CD8-positive, alpha-beta memory T cell (primary cell): ENCODE data around the gene P2RX7. TPM values are rescaled to one million over a fixed set of nuclear protein-coding genes. Genes with fewer than 3 reads are reported as not detected.

ENCODE experiments used
- CTCF ChIA-PET: fragments of 350-600 bp; sonication (Branson Sonifier 250); formaldehyde crosslinking; loops from one replicate; lab custom pipeline; 2021; ENCODE audit warnings: antibody characterized with exemption; lab: Charles Lee
- POLR2A ChIA-PET: fragments of 350-600 bp; sonication (Branson Sonifier 250); formaldehyde crosslinking; loops from one replicate; lab custom pipeline; 2021; ENCODE audit warnings: antibody characterized with exemption; lab: Charles Lee
- DNase-seq, 5 donors: peaks; one replicate each; pipeline versions ENCODE4 v3.0.0 to v3.0.0-alpha.2; 2020 to 2022; ENCODE audit warnings: mixed read lengths in 1 of 5
- H3K27ac ChIP-seq: one replicate; pipeline ENCODE4 v1.7.0; 2013; ENCODE audit warnings: low read depth, mild to moderate bottlenecking, low read length, moderate library complexity
- H3K27me3 ChIP-seq: 2 replicates; pipeline ENCODE4 v1.7.0; 2013; ENCODE audit warnings: low read length, mild to moderate bottlenecking; ENCODE audit not compliant: insufficient read depth, poor library complexity, severe bottlenecking
- H3K36me3 ChIP-seq: 2 replicates; pipeline ENCODE4 v1.7.0; 2013; ENCODE audit warnings: mild to moderate bottlenecking, low read length, moderate library complexity; ENCODE audit not compliant: insufficient read depth
- H3K4me1 ChIP-seq: 2 replicates; pipeline ENCODE4 v1.7.0; 2013; ENCODE audit warnings: mild to moderate bottlenecking, low read length, moderate library complexity; ENCODE audit not compliant: insufficient read depth
- H3K4me3 ChIP-seq: 2 replicates; pipeline ENCODE4 v1.7.0; 2013; ENCODE audit warnings: mild to moderate bottlenecking, low read length
- H3K9me3 ChIP-seq: 2 replicates; pipeline ENCODE4 v1.7.0; 2013; ENCODE audit warnings: mild to moderate bottlenecking, low read length
- H3K27ac Mint-ChIP-seq, 8 donors: one replicate each; pipeline ENCODE4 v1.8.0; 2020 to 2021; ENCODE audit warnings: mixed read lengths in 8 of 8, mild to moderate bottlenecking in 6 of 8, inconsistent platforms in 3 of 8, moderate library complexity in 3 of 8
- H3K27me3 Mint-ChIP-seq, 2 donors: one replicate each; pipeline ENCODE4 v1.8.0; 2020 to 2021; ENCODE audit warnings: mixed read lengths in 2 of 2, mild to moderate bottlenecking in 1 of 2, moderate library complexity in 1 of 2
- H3K36me3 Mint-ChIP-seq, 3 donors: one replicate each; pipeline ENCODE4 v1.8.0; 2020 to 2021; ENCODE audit warnings: mixed read lengths in 3 of 3, inconsistent platforms in 1 of 3, mild to moderate bottlenecking in 1 of 3
- H3K4me1 Mint-ChIP-seq, 3 donors: one replicate each; pipeline ENCODE4 v1.8.0; 2020 to 2021; ENCODE audit warnings: mixed read lengths in 3 of 3, inconsistent platforms in 1 of 3, mild to moderate bottlenecking in 1 of 3
- H3K4me3 Mint-ChIP-seq, 7 donors: one replicate each; pipeline ENCODE4 v1.8.0; 2020 to 2021; ENCODE audit warnings: mixed read lengths in 7 of 7, mild to moderate bottlenecking in 6 of 7, moderate library complexity in 4 of 7, inconsistent platforms in 2 of 7
- H3K9me3 Mint-ChIP-seq, 5 donors: one replicate each; pipeline ENCODE4 v1.8.0; 2020 to 2022; ENCODE audit warnings: mixed read lengths in 5 of 5, mild to moderate bottlenecking in 3 of 5, moderate library complexity in 2 of 5, inconsistent platforms in 1 of 5
- polyA plus RNA-seq: library from polyadenylated mRNA; unstranded; fragments of 300-500 nt; fragmentation: Illumina TruSeq; gene quantifications from one replicate; pipeline ENCODE4 v1.2.3, GENCODE V29; 2021
- total RNA-seq, 2 experiments: library from RNA; stranded (reverse); gene quantifications; one replicate each; pipeline ENCODE4 v1.2.3, GENCODE V29; 2021

The P2RX7 gene
- total and polyA plus RNA-seq, 3 experiments from 2014 or later = 4.3 to 9.2 (median 4.5) TPM

- Mint-ChIP-seq H3K9me3 (no peaks in the 10 kb centered on the region), H3K27ac (peak overlapping the region in 7 of 8 donors; percentile 84 to 96 (median 88)), H3K4me3 (peak overlapping the region; percentile 70 to 87 (median 82)), H3K4me1 (peaks cover 69 to 93% (median 88%) of the 10 kb centered on the region in 3 donors), H3K27me3 (no peaks in the 10 kb centered on the region), H3K36me3 (no peaks in the 10 kb centered on the region)
- POLR2A ChIA-PET = interaction anchor here (0.5 kb wide), 1 partner anchor 173 kb away, joined by 8 read pairs; no protein-coding TSS in a partner anchor
- Histone ChIP-seq H3K36me3 (no peaks in the 10 kb centered on the region), H3K27me3 (no peaks in the 10 kb centered on the region), H3K27ac (peak overlapping the region; percentile 36), H3K4me1 (peaks cover 44% of the 10 kb centered on the region), H3K4me3 (peak overlapping the region; percentile 57), H3K9me3 (no peaks in the 10 kb centered on the region)
- CTCF ChIA-PET = no interaction called here
- DNase-seq = no peak
Measured at GRCh38 chr12:121129811-121130147, 2.9 kb upstream of the P2RX7 start.

- Mint-ChIP-seq H3K4me1 (peaks cover 68 to 90% (median 85%) of the 10 kb centered on the region in 3 donors), H3K27ac (peak overlapping the region in 4 of 8 donors; percentile 24 to 82 (median 28))
- peaks cover 43% of the 10 kb centered on the region for H3K4me1 ChIP-seq
Measured at GRCh38 chr12:121130866-121131373, 1.8 kb upstream of the P2RX7 start.

GRCh38 chr12:121131941-121132341 lies 735 bp upstream of the P2RX7 start:
- no peak for DNase-seq
- Histone ChIP-seq H3K9me3 (no peaks in the 10 kb centered on the region), H3K4me3 (no peak overlapping the region), H3K36me3 (no peaks in the 10 kb centered on the region), H3K27ac (no peak overlapping the region), H3K4me1 (peaks cover 43% of the 10 kb centered on the region), H3K27me3 (no peaks in the 10 kb centered on the region)
- ChIA-PET CTCF (no interaction called here), POLR2A (no interaction called here)
- peak overlapping the region in 3 of 8 donors; percentile 20 to 64 (median 23) for H3K27ac Mint-ChIP-seq
- peak overlapping the region in 6 of 7 donors; percentile 79 to 97 (median 90) for H3K4me3 Mint-ChIP-seq
- H3K27me3 Mint-ChIP-seq = no peaks in the 10 kb centered on the region
- no peaks in the 10 kb centered on the region for H3K9me3 Mint-ChIP-seq
- H3K4me1 Mint-ChIP-seq = peaks cover 64 to 84% (median 76%) of the 10 kb centered on the region in 3 donors
- H3K36me3 Mint-ChIP-seq = no peaks in the 10 kb centered on the region

More at GRCh38 chr12:121130866-121131373, 1.8 kb upstream of the P2RX7 start:
- Histone ChIP-seq H3K27ac (no peak overlapping the region), H3K4me3 (no peak overlapping the region), H3K36me3 (no peaks in the 10 kb centered on the region), H3K9me3 (no peaks in the 10 kb centered on the region), H3K27me3 (no peaks in the 10 kb centered on the region)
- no peaks in the 10 kb centered on the region for H3K36me3 Mint-ChIP-seq
- H3K9me3 Mint-ChIP-seq = no peaks in the 10 kb centered on the region
- POLR2A ChIA-PET = interaction anchor here (0.6 kb wide), 1 partner anchor 1341 kb away, joined by 5 read pairs; no protein-coding TSS in a partner anchor
- peak overlapping the region in 4 of 7 donors; percentile 23 to 52 (median 34) for H3K4me3 Mint-ChIP-seq
- no peak for DNase-seq
- CTCF ChIA-PET = interaction anchor here (0.9 kb wide), 1 partner anchor 20 kb away, joined by 3 read pairs; no protein-coding TSS in a partner anchor
- H3K27me3 Mint-ChIP-seq = no peaks in the 10 kb centered on the region

- no peaks in the 10 kb centered on the region for H3K9me3 ChIP-seq
Measured at GRCh38 chr12:121133838-121134237, 1.2 kb downstream of the P2RX7 start.

GRCh38 chr12:121135320-121135719 lies 2.6 kb downstream of the P2RX7 start:
- H3K4me3 Mint-ChIP-seq = no peak overlapping the region
- CTCF ChIA-PET = no interaction called here
- Histone ChIP-seq H3K4me3 (no peak overlapping the region), H3K4me1 (peaks cover 21% of the 10 kb centered on the region), H3K9me3 (no peaks in the 10 kb centered on the region), H3K36me3 (no peaks in the 10 kb centered on the region), H3K27me3 (no peaks in the 10 kb centered on the region), H3K27ac (no peak overlapping the region)
- POLR2A ChIA-PET = no interaction called here
- H3K27ac Mint-ChIP-seq = no peak overlapping the region
- H3K36me3 Mint-ChIP-seq = peaks cover 0 to 9% (median 4%) of the 10 kb centered on the region in 3 donors
- no peak for DNase-seq
- peaks cover 0 to 1% (median 0%) of the 10 kb centered on the region in 5 donors for H3K9me3 Mint-ChIP-seq
- H3K27me3 Mint-ChIP-seq = no peaks in the 10 kb centered on the region
- peaks cover 42 to 59% (median 44%) of the 10 kb centered on the region in 3 donors for H3K4me1 Mint-ChIP-seq

More at GRCh38 chr12:121133838-121134237, 1.2 kb downstream of the P2RX7 start:
- Histone ChIP-seq H3K27ac (no peak overlapping the region), H3K36me3 (no peaks in the 10 kb centered on the region), H3K4me1 (peaks cover 34% of the 10 kb centered on the region), H3K4me3 (no peak overlapping the region), H3K27me3 (no peaks in the 10 kb centered on the region)
- H3K27ac Mint-ChIP-seq = peak overlapping the region in 6 of 8 donors; percentile 3 to 80 (median 38)
- CTCF ChIA-PET = no interaction called here
- H3K4me1 Mint-ChIP-seq = peaks cover 54 to 74% (median 59%) of the 10 kb centered on the region in 3 donors
- peaks cover 0 to 8% (median 3%) of the 10 kb centered on the region in 3 donors for H3K36me3 Mint-ChIP-seq
- H3K4me3 Mint-ChIP-seq = peak overlapping the region; percentile 67 to 97 (median 86)
- no peaks in the 10 kb centered on the region for H3K27me3 Mint-ChIP-seq
- no peaks in the 10 kb centered on the region for H3K9me3 Mint-ChIP-seq
- POLR2A ChIA-PET = no interaction called here
- no peak for DNase-seq

DNA sequence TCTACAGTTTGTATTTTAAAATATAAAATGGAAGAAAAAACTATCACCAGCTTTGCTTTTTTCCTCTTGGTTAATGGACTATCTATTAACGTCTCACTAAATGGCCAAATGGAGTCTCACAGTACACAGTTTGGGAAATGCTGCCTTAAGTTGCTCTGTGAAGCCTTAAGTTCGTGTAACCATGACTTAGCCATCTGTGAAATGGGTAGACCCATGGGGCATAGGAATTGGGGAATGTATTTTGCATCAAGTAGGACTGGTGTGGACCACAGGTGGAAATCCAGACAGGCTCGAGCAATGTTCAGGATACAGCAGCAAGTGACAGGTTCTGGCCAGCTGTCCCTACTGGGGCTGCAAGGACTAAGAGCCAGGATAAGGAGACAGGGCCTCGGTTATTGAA lies 4.8 kb downstream of the P2RX7 start:
- no peak overlapping the region for H3K4me3 Mint-ChIP-seq
- Histone ChIP-seq H3K36me3 (no peaks in the 10 kb centered on the region), H3K27me3 (no peaks in the 10 kb centered on the region), H3K9me3 (no peaks in the 10 kb centered on the region), H3K4me1 (peaks cover 16% of the 10 kb centered on the region), H3K4me3 (no peak overlapping the region), H3K27ac (no peak overlapping the region)
- ChIA-PET POLR2A (no interaction called here), CTCF (no interaction called here)
- peaks cover 0 to 11% (median 5%) of the 10 kb centered on the region in 3 donors for H3K36me3 Mint-ChIP-seq
- peak overlapping the region in 1 of 8 donors; percentile 61 for H3K27ac Mint-ChIP-seq
- peaks cover 26 to 37% (median 26%) of the 10 kb centered on the region in 3 donors for H3K4me1 Mint-ChIP-seq
- no peak for DNase-seq
- H3K9me3 Mint-ChIP-seq = peaks cover 0 to 1% (median 0%) of the 10 kb centered on the region in 5 donors
- H3K27me3 Mint-ChIP-seq = no peaks in the 10 kb centered on the region

GRCh38 chr12:121138284-121138683 lies 5.6 kb downstream of the P2RX7 start:
- Histone ChIP-seq H3K27ac (no peak overlapping the region), H3K27me3 (no peaks in the 10 kb centered on the region), H3K4me3 (no peak overlapping the region), H3K36me3 (no peaks in the 10 kb centered on the region), H3K9me3 (no peaks in the 10 kb centered on the region), H3K4me1 (peaks cover 11% of the 10 kb centered on the region)
- CTCF ChIA-PET = no interaction called here
- Mint-ChIP-seq H3K4me1 (peaks cover 19 to 30% (median 20%) of the 10 kb centered on the region in 3 donors), H3K9me3 (peaks cover 0 to 1% (median 0%) of the 10 kb centered on the region in 5 donors), H3K27me3 (no peaks in the 10 kb centered on the region), H3K27ac (no peak overlapping the region), H3K36me3 (peaks cover 0 to 11% (median 7%) of the 10 kb centered on the region in 3 donors), H3K4me3 (no peak overlapping the region)
- no peak for DNase-seq
- POLR2A ChIA-PET = no interaction called here

- POLR2A ChIA-PET = no interaction called here
- Mint-ChIP-seq H3K4me1 (peaks cover 9 to 23% (median 16%) of the 10 kb centered on the region in 3 donors), H3K9me3 (peaks cover 0 to 1% (median 0%) of the 10 kb centered on the region in 5 donors), H3K36me3 (peaks cover 0 to 11% (median 7%) of the 10 kb centered on the region in 3 donors), H3K4me3 (no peak overlapping the region), H3K27me3 (no peaks in the 10 kb centered on the region), H3K27ac (no peak overlapping the region)
- Histone ChIP-seq H3K27me3 (no peaks in the 10 kb centered on the region), H3K4me1 (peaks cover under 1% of the 10 kb centered on the region), H3K9me3 (no peaks in the 10 kb centered on the region), H3K4me3 (no peak overlapping the region), H3K27ac (no peak overlapping the region), H3K36me3 (no peaks in the 10 kb centered on the region)
- CTCF ChIA-PET = no interaction called here
- no peak for DNase-seq
Measured at GRCh38 chr12:121139286-121139685, 6.6 kb downstream of the P2RX7 start.
